OCI-M2 (cell line): ENCODE results near the gene CTCF.
A peak's percentile ranks its signal among the peaks of the same experiment; 100 is the strongest.

Source experiments
- DNase-seq: peaks from one replicate; lab custom pipeline; 2025; ENCODE audit not compliant: unreplicated experiment; lab: John Stamatoyannopoulos, UW

CTCF gene

DNA sequence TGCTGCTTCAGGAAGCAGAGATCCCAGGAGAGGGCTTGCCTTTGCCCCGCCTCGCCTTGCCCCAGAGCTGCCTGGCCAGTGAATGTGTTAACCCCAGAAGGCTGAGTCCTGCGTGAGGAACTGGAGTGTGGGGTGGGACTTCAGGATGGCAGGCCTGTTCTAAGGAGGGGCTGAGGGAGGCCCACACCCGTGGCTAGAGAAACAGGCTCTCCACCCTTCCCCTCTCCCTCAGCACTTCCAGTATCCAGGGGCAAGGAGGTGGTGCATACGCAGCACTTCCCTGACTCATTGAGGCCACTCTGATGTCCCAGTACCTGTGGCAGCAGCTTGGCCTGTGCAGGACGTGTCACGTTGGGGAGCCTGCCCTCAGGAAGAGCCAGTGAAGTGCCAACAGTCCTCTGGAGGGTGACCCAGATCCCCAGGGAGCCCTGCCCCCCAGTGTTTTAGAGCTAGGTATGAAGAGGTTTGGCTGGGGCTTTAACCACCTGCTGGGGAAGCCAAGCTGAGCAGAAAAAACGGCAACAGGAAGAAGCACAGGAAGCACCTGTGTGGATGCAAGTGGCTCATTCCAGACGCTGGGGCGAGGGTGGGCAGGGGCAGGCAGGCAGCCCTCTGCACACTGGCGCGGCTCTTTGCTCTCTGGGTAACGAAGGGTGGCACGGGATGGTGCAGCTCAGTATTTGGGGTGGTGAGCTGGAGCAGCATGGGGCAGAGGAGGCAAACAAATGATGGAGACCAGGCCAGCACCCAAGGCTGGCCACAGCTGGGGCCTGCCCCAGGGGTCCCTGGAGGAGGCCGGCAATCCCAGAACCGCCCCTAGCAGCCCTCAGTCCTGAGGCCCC, 14.7 kb upstream of the CTCF start:
- no peak for DNase-seq

DNA sequence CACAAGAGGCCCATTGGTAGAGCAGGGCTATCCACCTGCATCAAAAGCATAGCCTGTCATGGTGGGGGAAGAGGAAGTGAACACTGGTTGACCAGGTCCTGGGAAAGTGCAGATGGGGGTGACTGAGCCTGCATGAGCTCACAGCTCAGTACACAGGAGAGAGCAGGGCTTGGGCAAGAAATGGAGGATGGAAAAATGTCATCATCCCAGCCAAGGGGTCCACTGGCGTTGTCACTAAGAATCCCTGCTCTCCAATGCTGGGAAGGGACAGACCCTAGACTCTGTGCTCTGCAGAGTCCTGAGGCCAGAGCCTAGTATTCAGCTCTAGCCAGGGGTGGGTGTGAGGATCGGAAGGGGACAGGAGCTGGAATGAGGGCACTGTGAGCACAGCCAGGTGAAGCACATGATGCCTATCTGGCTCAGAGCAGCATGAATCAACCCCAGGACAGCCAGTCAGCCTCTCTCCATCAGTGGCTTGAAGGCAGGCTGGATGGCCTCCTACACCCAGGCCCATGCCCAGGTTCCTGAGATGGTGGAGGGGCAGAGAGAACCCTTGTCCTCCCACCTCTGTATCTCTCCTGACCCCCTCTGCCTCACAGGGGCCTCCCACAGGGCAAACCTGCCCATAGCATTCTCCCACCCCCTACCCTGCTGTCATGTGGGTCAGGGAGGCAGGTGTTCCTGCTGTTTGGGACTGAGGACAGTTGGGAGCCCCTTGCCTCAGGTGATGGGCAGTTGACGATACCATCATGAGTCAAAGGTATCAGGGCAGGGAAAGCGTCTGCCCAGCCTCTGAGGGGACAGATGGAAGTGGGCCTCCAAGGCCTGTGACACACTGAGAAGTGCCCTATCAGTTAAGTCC, 13.8 kb upstream of the CTCF start:
- no peak for DNase-seq

GRCh38 chr16:67549240-67549639, 13.1 kb upstream of the CTCF start:
- no peak for DNase-seq

GRCh38 chr16:67549936-67550335, 12.4 kb upstream of the CTCF start:
- DNase-seq, result no peak

- DNase-seq, result no peak
Measured at GRCh38 chr16:67551091-67551490, 11.2 kb upstream of the CTCF start.

GRCh38 chr16:67551972-67552371, 10.4 kb upstream of the CTCF start:
- no peak for DNase-seq

- DNase-seq, result no peak
Measured at GRCh38 chr16:67552476-67552875, 9.8 kb upstream of the CTCF start.

DNA sequence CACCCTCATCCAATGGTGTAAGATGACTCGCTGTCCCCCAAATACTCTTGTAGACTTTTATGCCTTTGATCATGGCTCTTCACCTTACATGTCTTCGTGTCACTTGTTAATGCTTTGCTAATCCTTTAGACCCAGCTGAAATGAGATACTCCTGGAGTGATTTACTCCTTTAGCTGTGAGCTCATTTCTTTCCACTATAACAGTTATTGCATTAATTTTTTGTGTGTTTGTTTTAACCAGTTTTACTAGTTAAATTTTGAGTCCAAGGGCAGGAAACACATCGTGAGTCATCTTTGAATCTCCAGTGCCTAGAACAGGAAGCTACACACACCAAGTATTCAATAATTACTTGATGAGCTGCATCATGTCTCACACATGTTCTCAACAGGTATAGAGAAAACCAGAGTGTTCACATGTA, 6.5 kb upstream of the CTCF start:
- DNase-seq, result no peak

GRCh38 chr16:67558859-67559258, 3.5 kb upstream of the CTCF start:
- no peak for DNase-seq

GRCh38 chr16:67560827-67561342, 1.4 kb upstream of the CTCF start:
- no peak for DNase-seq

- DNase-seq, result no peak
Measured at GRCh38 chr16:67561501-67561823, 864 bp upstream of the CTCF start.

GRCh38 chr16:67561824-67562525, 351 bp upstream of the CTCF start:
- peak; percentile 71 for DNase-seq

- DNase-seq, result no peak
Measured at GRCh38 chr16:67562918-67563707, 787 bp downstream of the CTCF start.

- no peak for DNase-seq
Measured at GRCh38 chr16:67563708-67564468, 1.6 kb downstream of the CTCF start.

GRCh38 chr16:67565470-67566100, 3.3 kb downstream of the CTCF start:
- no peak for DNase-seq

- DNase-seq, result no peak
Measured at GRCh38 chr16:67571464-67571863, 9.1 kb downstream of the CTCF start.

DNA sequence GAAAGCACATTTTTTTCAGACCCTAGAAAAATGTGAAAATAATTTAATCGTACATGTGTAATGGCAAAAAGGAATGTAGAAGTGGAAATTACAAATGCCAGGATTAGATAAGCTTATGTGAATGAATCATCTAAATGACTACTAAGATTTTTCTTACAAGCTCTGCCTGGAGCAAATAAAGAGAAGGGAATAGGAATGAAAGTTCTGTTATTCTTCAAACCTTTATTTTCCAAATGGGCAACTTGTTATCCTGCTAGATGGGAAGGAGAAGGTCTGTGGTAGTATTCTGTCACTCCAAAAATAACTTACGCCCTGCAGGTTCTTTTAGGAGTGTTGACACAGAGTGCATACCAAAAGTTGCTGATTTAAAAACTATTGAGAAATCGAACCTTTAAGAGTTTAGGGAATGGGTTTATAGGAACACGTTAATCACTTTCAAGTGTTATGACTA, 9.7 kb downstream of the CTCF start:
- no peak for DNase-seq

GRCh38 chr16:67579686-67580085, 17.4 kb downstream of the CTCF start:
- no peak for DNase-seq

DNA sequence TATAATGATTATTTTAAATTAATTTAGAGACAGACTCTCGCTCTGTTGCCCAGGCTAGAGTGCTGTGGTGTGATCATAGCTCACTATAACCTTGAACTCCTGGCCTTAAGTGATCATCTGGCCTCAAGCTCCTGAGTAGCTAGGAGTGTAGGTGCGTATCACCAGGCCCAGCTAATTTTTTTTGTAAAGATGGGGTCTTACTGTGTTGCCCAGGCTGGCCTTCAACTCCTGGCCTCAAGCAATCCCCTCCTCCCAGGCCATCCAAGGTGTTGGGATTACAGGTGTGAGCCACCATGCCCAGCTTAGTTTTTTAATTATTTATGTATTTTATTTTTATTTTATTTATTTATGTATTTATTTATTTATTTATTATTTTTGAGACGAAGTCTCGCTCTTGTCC, 17.9 kb downstream of the CTCF start:
- DNase-seq, result no peak
